HG02852 (cell line): ENCODE results near the gene SPEG.

ENCODE experiments used
- ATAC-seq: cut with Tn5 transposase; IDR thresholded peaks from one replicate; pipeline ENCODE4 v1.9.1; 2021; ENCODE audit warnings: mild to moderate bottlenecking, moderate library complexity; ENCODE audit not compliant: unreplicated experiment

The SPEG gene

DNA sequence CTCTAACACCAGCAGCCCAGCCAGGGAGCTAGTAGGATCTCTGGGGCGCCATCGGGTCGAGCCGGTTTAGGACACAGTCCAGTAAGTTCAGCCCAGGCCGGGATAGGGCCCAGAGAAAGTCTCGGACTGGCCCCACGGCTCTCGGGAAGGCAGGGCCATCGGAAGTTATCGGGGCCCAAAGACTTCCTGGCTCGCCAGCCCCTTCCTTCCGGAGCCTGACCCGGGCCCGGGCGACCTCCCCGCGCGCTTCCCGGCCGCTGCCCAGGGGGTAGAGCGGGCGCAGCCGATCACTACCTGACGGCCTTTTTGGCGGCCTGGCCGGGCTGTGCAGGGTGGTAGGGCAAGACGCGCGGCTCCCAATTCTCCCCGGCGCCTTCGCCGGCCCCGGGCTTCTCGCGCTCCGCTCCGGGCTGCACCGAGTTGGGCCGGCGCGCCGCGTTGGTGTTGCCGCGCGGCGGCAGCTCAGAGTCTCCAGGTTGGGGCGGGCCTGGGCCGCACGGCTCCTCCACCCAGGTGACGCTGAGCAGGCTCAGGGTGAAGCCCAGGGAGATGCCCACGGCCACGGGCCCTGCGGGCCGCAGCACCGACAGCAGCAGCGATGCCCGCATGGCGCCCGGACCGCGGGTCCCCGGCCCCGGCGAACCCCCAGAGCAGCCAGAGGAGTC, 108.4 kb downstream of the SPEG start:
- ATAC-seq: peak; percentile 34

DNA sequence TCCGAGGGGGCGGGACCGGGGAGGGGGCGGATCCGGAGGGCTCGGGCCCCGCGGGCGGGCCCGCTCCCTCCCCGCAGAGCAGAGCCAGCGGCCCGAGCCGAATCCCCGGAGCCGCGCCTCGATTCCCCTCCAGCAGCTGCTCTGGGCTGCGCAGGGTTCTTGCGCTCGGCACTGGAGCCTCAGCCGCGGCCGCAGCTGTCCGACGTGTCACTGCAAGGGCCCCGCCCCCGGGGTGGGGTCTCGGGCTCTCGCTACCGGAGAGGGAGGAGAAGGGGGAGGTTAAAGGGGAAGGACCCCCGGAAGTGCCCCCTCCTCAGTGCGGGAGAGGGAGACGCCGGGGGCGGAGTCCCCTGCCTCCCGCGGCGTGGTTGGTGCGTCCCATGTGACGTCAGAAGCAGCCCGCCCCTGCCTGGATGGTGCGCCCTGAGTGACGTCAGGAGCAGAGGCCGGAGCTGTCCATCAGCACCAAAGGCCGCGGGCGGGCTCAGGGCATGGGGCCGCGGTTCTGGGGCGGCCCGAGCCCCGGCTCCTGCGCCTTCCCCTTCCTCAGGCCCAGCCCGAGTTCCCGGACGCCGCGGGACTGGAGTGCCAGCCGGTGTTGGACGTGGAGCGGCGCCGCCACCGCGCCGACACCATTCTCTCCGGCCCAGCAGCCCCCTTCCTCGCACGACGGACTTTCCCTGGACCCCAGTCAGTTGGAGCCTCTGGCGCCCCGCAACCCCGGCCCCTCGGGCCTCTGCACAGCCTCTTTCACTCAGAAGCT, 109.1 kb downstream of the SPEG start, which contains the start of the genes CHPF and TMEM198:
CHPF (minus strand) TSS at position 214 of the 763 bp plus-strand sequence. CDS start 271 bp downstream, outside the sequence.
TMEM198 (plus strand) TSS at position 433 of the 763 bp plus-strand sequence. CDS start 700 bp downstream, outside the sequence.
- peak; percentile 71 for ATAC-seq

DNA sequence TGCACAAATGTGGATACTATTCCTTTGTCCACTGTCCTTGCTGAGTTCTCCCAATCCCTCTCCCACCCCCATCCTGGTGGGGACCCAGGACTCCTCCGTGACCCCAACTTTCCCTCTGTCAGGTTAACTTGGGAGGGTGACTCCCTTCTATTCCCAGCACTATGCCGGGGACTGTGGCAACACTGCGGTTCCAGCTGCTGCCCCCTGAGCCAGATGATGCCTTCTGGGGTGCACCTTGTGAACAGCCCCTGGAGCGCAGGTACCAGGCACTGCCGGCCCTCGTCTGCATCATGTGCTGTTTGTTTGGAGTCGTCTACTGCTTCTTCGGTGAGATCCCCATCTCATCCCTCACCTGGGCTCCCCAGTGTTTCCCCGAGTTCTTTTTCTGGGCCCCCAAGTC, 109.9 kb downstream of the SPEG start:
- no peak for ATAC-seq

DNA sequence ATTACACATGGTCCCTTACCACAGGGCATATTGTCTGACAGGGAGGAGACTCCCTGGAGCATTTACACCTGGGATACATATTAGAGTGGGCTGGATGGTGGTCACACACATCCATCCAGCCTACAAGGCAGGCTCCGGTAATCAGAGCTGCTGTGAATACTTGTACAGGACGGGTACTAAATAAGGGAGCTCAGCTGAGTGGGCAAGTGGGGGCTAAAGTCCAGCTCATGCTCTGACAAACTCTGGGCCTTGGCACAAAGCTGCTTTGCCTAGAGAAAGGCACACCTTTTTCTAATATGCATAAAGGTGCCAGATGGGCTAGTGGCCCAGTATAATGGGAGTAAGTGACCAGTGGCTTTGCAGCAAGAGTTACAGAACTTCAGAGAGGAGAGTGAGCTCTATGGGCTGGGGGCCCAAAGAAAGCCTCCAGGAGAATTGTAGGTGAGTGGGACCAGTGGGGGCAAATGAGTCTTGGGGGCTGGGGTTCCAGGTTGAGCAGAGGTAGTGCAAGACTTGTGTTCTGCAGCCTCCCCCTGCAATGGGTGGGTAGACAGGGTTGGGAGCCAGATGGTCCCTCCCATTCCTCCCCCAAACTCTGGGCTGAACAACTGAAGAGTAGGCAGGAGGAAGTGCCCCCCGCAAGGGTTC, 110.8 kb downstream of the SPEG start:
- no peak for ATAC-seq

DNA sequence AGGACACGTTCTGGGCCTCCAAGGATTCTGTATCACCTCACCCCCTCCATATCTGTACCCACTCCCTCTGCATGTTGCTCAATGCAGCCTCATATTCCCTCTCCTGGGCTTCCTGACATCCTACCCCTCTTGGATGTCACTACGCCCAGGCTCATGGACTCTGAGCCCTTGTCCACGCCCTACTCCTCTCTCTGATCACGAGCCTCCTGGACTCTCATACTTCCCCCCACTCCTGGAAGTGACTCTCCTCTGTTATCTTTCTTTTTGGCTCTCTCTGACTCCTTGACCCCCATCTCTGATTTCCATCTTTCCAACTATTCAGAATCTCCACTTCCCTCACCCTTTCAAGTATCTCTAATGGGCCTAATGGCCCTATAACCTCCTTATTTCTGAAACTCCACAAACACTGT, 111.3 kb downstream of the SPEG start:
- no peak for ATAC-seq

DNA sequence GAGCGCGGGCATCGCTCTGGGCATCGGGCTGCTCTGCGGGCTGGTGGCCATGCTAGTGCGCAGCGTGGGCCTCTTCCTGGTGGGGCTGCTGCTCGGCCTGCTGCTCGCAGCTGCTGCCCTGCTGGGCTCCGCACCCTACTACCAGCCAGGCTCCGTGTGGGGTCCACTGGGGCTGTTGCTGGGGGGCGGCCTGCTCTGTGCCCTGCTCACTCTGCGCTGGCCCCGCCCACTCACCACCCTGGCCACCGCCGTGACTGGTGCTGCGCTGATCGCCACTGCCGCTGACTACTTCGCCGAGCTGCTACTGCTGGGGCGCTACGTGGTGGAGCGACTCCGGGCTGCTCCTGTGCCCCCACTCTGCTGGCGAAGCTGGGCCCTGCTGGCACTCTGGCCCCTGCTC, 113.0 kb downstream of the SPEG start:
- ATAC-seq: no peak
